Esophagus muscularis mucosa (tissue), 4 donors: ENCODE results near the gene ADAMTS17.

ENCODE experiments used
- EP300 ChIP-seq: sonication (generic); formaldehyde crosslinking; IDR thresholded peaks from one replicate; pipeline ENCODE4 v1.6.1; 2017; ENCODE audit warnings: antibody characterized with exemption
- POLR2A ChIP-seq: fragments of 450-650 bp; IDR thresholded peaks from one replicate; pipeline ENCODE4 v1.6.1; 2017; ENCODE audit warnings: antibody characterized with exemption, moderate library complexity, mild to moderate bottlenecking, low read depth
- POLR2AphosphoS5 ChIP-seq, 2 donors: sonication (generic); formaldehyde crosslinking; IDR thresholded peaks; one replicate each; pipeline ENCODE4 v1.6.1; 2017; ENCODE audit warnings: antibody characterized with exemption in 2 of 2
- TF ChIP-seq, protein P1 (sequence below), 3 experiments: fragments of 200-600 bp in 2 of 3; fragments of 450-650 bp in 1 of 3; sonication (generic) in 2 of 3; IDR thresholded peaks; one replicate each; pipeline ENCODE4 v1.5.1; 2017 to 2019; ENCODE audit warnings: antibody characterized with exemption in 3 of 3, mild to moderate bottlenecking in 2 of 3, moderate library complexity in 1 of 3

DNA sequence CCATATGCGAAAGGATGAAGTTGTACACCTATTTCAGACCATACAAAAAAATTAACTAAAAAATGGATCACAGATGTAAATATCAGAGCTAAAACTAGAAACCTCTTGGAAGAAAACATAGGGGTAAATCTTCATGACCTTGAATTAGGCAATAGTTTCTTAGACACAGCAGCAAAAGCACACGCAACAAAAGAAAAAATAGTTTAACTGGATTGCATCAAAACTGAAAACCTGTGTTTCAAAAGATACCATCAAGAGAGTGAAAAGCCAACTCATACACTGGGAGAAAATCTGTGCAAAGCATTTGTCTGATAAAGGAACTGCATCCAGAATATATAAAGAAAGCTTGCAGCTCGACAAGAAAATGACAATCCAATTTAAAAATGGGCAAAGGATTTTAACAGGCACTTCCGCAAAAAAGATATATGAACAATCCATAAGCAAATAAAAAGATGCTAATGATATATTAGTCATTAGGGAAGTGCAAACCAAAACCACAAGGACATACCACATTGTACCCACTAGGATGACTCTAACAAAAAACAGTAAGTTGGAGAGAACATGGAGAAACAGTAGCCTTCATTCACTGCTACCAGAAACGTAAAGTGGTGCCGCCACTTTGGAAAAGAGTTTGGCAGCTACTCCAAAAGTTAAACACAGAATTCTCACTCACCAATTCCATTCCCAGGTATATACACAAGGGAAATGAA, 263.1 kb downstream of the ADAMTS17 start:
- TF ChIP-seq, protein P1, sequence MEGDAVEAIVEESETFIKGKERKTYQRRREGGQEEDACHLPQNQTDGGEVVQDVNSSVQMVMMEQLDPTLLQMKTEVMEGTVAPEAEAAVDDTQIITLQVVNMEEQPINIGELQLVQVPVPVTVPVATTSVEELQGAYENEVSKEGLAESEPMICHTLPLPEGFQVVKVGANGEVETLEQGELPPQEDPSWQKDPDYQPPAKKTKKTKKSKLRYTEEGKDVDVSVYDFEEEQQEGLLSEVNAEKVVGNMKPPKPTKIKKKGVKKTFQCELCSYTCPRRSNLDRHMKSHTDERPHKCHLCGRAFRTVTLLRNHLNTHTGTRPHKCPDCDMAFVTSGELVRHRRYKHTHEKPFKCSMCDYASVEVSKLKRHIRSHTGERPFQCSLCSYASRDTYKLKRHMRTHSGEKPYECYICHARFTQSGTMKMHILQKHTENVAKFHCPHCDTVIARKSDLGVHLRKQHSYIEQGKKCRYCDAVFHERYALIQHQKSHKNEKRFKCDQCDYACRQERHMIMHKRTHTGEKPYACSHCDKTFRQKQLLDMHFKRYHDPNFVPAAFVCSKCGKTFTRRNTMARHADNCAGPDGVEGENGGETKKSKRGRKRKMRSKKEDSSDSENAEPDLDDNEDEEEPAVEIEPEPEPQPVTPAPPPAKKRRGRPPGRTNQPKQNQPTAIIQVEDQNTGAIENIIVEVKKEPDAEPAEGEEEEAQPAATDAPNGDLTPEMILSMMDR (IDR thresholded peaks at IDR 0.05): no peak
- TF ChIP-seq POLR2A (no peak), EP300 (no peak), POLR2AphosphoS5 (IDR thresholded peaks at IDR 0.05) (no peak)
